Cardiac fibroblast (primary cell): ENCODE measurements around the gene STK32C.

ENCODE experiments used
- DNase-seq, 2 donors: peaks; one replicate each; pipeline versions ENCODE4 v3.0.0 to v3.0.0-alpha.2; 2010; ENCODE audit warnings: low read depth in 2 of 2
- H3K4me3 ChIP-seq, 2 donors: replicated peaks in 1 of 2; 1 replicate in 1 of 2; 2 replicates in 1 of 2; pipeline ENCODE4 v1.5.1; 2011; ENCODE audit warnings: low read depth in 2 of 2, low read length in 2 of 2, mild to moderate bottlenecking in 2 of 2, moderate library complexity in 1 of 2
- CTCF ChIP-seq: IDR thresholded peaks from one replicate; pipeline ENCODE4 v1.5.1; 2011; ENCODE audit warnings: low read depth, mild to moderate bottlenecking, low read length, inconsistent platforms

Gene STK32C

GRCh38 chr10:132302421-132303310 lies 5.1 kb downstream of the STK32C start:
- no peak for DNase-seq
- no peak for TF ChIP-seq CTCF
- H3K4me3 ChIP-seq, result no peak overlapping the region

- no peak for TF ChIP-seq CTCF
- DNase-seq, result no peak
- H3K4me3 ChIP-seq, result no peak overlapping the region
These were observed 6.1 kb downstream of the STK32C start for GRCh38 chr10:132301371-132302330.

- DNase-seq, result no peak
- no peak overlapping the region for H3K4me3 ChIP-seq
- no peak for TF ChIP-seq CTCF
These were observed 7.2 kb downstream of the STK32C start for GRCh38 chr10:132300582-132300981.

GRCh38 chr10:132299371-132300336 lies 8.1 kb downstream of the STK32C start:
- H3K4me3 ChIP-seq, result no peak overlapping the region
- DNase-seq, result no peak
- no peak for TF ChIP-seq CTCF

- H3K4me3 ChIP-seq, result no peak overlapping the region
- TF ChIP-seq CTCF, result no peak
- no peak for DNase-seq
These were observed 9.5 kb downstream of the STK32C start for GRCh38 chr10:132298038-132298881.
